Naive B cell (primary cell): ENCODE data around the gene BMPR2. TPM values are rescaled to one million over a fixed set of nuclear protein-coding genes. Genes with fewer than 3 reads are reported as not detected.

Source experiments
- ATAC-seq, 2 donors: fragments of 150-1000 bp; cut with Tn5 transposase; 2 replicates each; pipeline ENCODE4 v1.10.0; 2021; ENCODE audit warnings: low read depth in 2 of 2, mild to moderate bottlenecking in 2 of 2, moderate library complexity in 2 of 2
- DNase-seq: peaks from one replicate; pipeline ENCODE4 v3.0.0; 2022
- H3K27ac Mint-ChIP-seq, 6 donors: one replicate each; pipeline ENCODE4 v1.8.0; 2020 to 2022; ENCODE audit warnings: mild to moderate bottlenecking in 6 of 6, mixed read lengths in 6 of 6, moderate library complexity in 5 of 6, inconsistent platforms in 2 of 6
- H3K27me3 Mint-ChIP-seq, 3 donors: one replicate each; pipeline ENCODE4 v1.8.0; 2021 to 2022; ENCODE audit warnings: mixed read lengths in 3 of 3, mild to moderate bottlenecking in 1 of 3
- H3K36me3 Mint-ChIP-seq, 2 donors: one replicate each; pipeline ENCODE4 v1.8.0; 2020 to 2022; ENCODE audit warnings: mixed read lengths in 2 of 2, inconsistent platforms in 1 of 2, mild to moderate bottlenecking in 1 of 2
- H3K4me1 Mint-ChIP-seq, 3 donors: one replicate each; pipeline ENCODE4 v1.8.0; 2020 to 2022; ENCODE audit warnings: mixed read lengths in 3 of 3, inconsistent platforms in 1 of 3, mild to moderate bottlenecking in 1 of 3, moderate library complexity in 1 of 3
- H3K4me3 Mint-ChIP-seq, 8 donors: one replicate each; pipeline ENCODE4 v1.8.0; 2020 to 2022; ENCODE audit warnings: mild to moderate bottlenecking in 8 of 8, mixed read lengths in 8 of 8, moderate library complexity in 8 of 8, inconsistent platforms in 2 of 8
- H3K9me3 Mint-ChIP-seq, 7 donors: one replicate each; pipeline ENCODE4 v1.8.0; 2020 to 2022; ENCODE audit warnings: mixed read lengths in 7 of 7, mild to moderate bottlenecking in 5 of 7, inconsistent platforms in 2 of 7, moderate library complexity in 1 of 7
- polyA plus RNA-seq, 6 donors: library from polyadenylated mRNA; unstranded; fragments of 300-500 nt; fragmentation: Illumina TruSeq; gene quantifications; one replicate each; pipeline ENCODE4 v1.2.3, GENCODE V29; 2021; ENCODE audit warnings: low read depth in 6 of 6

Gene BMPR2
- polyA plus RNA-seq, 6 donors from 2014 or later, result 1.8 to 5.7 (median 3.1) TPM

- H3K27ac Mint-ChIP-seq, result peak overlapping the region in 1 of 6 donors; percentile 81
- no peak for ATAC-seq
Measured at GRCh38 chr2:202610380-202610779, 234.3 kb downstream of the BMPR2 start.

GRCh38 chr2:202612145-202612544, 236.0 kb downstream of the BMPR2 start:
- Mint-ChIP-seq H3K27ac (no peak overlapping the region), H3K27me3 (no peaks in the 10 kb centered on the region), H3K36me3 (no peaks in the 10 kb centered on the region), H3K4me3 (no peak overlapping the region), H3K4me1 (peaks cover 26 to 34% (median 30%) of the 10 kb centered on the region in 3 donors), H3K9me3 (no peaks in the 10 kb centered on the region)
- DNase-seq (no peak), ATAC-seq (no peak)

More at GRCh38 chr2:202610380-202610779, 234.3 kb downstream of the BMPR2 start:
- H3K36me3 Mint-ChIP-seq, result no peaks in the 10 kb centered on the region
- H3K27me3 Mint-ChIP-seq, result no peaks in the 10 kb centered on the region
- no peak overlapping the region for H3K4me3 Mint-ChIP-seq
- peaks cover 26 to 34% (median 30%) of the 10 kb centered on the region in 3 donors for H3K4me1 Mint-ChIP-seq
- no peaks in the 10 kb centered on the region for H3K9me3 Mint-ChIP-seq
- DNase-seq, result no peak

- peaks cover 19 to 22% (median 21%) of the 10 kb centered on the region in 3 donors for H3K4me1 Mint-ChIP-seq
- no peak for ATAC-seq
- H3K4me3 Mint-ChIP-seq, result no peak overlapping the region
- no peaks in the 10 kb centered on the region for H3K36me3 Mint-ChIP-seq
- H3K27me3 Mint-ChIP-seq, result no peaks in the 10 kb centered on the region
- no peak overlapping the region for H3K27ac Mint-ChIP-seq
- no peaks in the 10 kb centered on the region for H3K9me3 Mint-ChIP-seq
- no peak for DNase-seq
Measured at GRCh38 chr2:202613479-202613878, 237.4 kb downstream of the BMPR2 start.

Other genes starting within 250 kb of the BMPR2 start
- 100 to 1,000 TPM; 136 to 248 (median 168) TPM for gene SUMO1, start 137.7 kb upstream of the BMPR2 start, polyA plus RNA-seq
- gene NOP58, start 110.6 kb upstream of the BMPR2 start, polyA plus RNA-seq, result 100 to 1,000 TPM in 1 of 6 donors, 10 to 100 TPM in 5; 65.9 to 103 (median 85.9) TPM